GM10266 (cell line): Measurements from ENCODE around the gene CNOT2.

ENCODE experiments used
- DNase-seq: peaks from one replicate; pipeline ENCODE4 v3.0.0; 2012; ENCODE audit errors: extremely low spot score
- CTCF ChIP-seq: IDR thresholded peaks from 2 replicates; pipeline ENCODE4 v1.5.1; 2012; ENCODE audit warnings: mild to moderate bottlenecking, low read depth; ENCODE audit not compliant: control insufficient read depth, insufficient read depth; ENCODE audit errors: missing control alignments

The CNOT2 gene

GRCh38 chr12:70338531-70338930 is 95.3 kb downstream of the CNOT2 start:
- no peak for TF ChIP-seq CTCF
- DNase-seq: no peak

GRCh38 chr12:70351076-70351475 is 107.8 kb downstream of the CNOT2 start:
- DNase-seq: no peak
- TF ChIP-seq CTCF: no peak

- TF ChIP-seq CTCF: no peak
- DNase-seq: no peak
These were observed 110.8 kb downstream of the CNOT2 start for GRCh38 chr12:70353780-70354660.

GRCh38 chr12:70354787-70355186 is 111.6 kb downstream of the CNOT2 start:
- TF ChIP-seq CTCF: no peak
- no peak for DNase-seq

- no peak for TF ChIP-seq CTCF
- no peak for DNase-seq
These were observed 112.7 kb downstream of the CNOT2 start for GRCh38 chr12:70355972-70356371.

- no peak for TF ChIP-seq CTCF
- DNase-seq: no peak
These were observed 116.4 kb downstream of the CNOT2 start for GRCh38 chr12:70359458-70360197.

- TF ChIP-seq CTCF: no peak
- no peak for DNase-seq
These were observed 117.0 kb downstream of the CNOT2 start for GRCh38 chr12:70360218-70360617.
